Measurements from ENCODE around the gene TJP2.

Gene TJP2

DNA sequence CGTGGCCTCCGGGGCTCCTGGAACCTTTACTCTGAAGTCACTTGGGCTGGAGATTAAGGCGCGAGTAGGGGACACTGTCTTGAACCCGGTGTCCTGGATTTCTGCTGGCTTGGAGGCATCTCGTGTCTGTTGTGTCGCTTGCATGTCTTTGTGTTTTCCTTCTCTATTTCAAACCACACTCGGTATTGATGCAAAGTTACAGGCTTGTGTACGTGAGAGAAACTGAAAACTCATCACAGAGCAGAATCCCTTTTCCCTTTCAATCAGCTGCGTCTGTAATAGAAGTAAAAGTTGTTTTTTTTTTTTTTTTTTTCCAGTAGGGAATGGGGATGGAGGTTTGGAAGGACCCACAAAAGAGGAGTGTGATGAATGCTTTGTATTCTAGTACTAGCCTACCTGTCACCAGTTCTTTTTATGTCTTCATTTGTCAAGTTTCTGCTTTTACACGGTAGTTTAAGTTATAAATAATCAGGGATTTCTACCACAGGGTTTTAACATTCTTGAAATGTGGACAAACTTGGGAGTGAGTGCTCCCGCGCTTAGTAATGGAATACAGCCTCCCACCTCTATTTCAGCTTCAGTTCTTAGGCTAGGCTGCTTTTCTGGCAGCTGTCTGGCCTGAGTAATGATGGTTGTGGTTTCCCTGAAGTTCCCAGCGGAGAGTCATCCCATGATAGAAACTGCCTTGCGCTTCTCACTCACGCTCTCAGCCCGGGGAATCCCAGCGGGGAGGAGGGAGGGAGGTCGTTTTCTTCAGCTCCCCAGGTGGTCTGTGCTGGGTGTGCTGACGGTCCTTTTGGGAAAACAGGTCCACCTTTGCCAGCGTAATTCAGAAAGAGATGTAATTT, 763 bp downstream of the TJP2 start:
- Mint-ChIP-seq H3K4me1 (ENCODE audit: low read depth) (peaks cover 36% of the 10 kb centered on the region), H3K36me3 (ENCODE audit: low read depth) (no peaks in the 10 kb centered on the region), H3K27ac (peak overlapping the region; percentile 67), H3K9me3 (no peaks in the 10 kb centered on the region), H3K4me3 (peak overlapping the region; percentile 89), H3K27me3 (ENCODE audit: low read depth) (peaks cover 16% of the 10 kb centered on the region)

DNA sequence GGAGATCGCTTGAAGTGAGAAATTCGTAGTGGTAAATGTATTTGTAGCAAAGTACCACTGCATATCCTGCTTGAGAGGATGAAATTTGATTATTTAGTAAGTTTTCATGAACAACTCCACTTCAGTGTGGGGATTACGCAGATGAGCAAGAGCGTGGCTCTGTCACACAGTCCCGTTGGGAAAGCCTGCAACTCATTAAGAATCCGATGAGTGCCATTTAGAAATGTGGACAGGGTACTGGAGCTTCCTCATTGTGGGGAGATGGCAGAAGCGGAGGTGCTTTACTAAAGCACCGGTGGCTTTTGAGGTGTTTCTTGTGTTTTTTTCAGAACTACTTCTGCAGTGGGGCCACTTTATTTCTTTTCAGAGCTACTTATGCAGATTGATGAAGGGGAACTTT, 1.4 kb downstream of the TJP2 start:
- no peaks in the 10 kb centered on the region for H3K9me3 Mint-ChIP-seq

DNA sequence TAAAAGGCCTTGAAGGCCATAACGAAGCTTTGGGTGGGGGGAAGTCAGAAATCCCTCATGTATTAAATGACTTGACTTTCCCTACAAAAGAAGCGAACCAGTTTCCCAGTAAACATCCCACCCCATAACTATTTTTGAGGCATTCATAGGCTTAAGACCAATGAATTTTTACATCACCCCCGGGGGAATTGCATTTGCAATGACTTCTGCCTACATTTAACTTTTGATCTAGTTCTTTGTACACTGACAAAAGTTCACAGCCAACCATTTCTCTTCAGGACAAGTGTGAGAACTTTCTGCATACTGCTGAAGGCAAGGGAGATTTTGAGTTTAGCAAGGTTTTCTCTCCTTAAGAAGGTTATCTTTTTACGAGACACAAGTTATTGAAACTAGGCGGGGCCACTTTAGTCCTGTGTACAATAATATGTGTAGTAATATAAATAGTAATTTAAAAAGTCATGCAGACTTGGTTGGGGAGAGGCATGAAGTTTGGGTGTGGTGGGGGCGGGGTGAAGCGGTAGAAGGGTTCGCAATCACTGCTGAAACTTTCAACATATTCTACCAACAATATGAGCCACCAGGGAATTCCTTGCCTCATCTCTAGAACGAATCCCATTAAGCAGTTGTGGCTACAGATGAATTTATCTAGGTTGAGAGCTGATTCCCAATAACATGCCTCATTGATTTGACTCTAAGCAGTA, 2.5 kb downstream of the TJP2 start:
- Mint-ChIP-seq H3K4me3 (no peak overlapping the region), H3K27me3 (ENCODE audit: low read depth) (peaks cover 5% of the 10 kb centered on the region), H3K27ac (no peak overlapping the region), H3K4me1 (ENCODE audit: low read depth) (peaks cover 51% of the 10 kb centered on the region), H3K36me3 (ENCODE audit: low read depth) (no peaks in the 10 kb centered on the region), H3K9me3 (no peaks in the 10 kb centered on the region)

More for the DNA sequence above, 1.4 kb downstream of the TJP2 start:
- Mint-ChIP-seq H3K27me3 (ENCODE audit: low read depth) (peaks cover 16% of the 10 kb centered on the region), H3K4me1 (ENCODE audit: low read depth) (peaks cover 42% of the 10 kb centered on the region), H3K27ac (peak overlapping the region; percentile 10), H3K4me3 (peak overlapping the region; percentile 89), H3K36me3 (ENCODE audit: low read depth) (no peaks in the 10 kb centered on the region)

DNA sequence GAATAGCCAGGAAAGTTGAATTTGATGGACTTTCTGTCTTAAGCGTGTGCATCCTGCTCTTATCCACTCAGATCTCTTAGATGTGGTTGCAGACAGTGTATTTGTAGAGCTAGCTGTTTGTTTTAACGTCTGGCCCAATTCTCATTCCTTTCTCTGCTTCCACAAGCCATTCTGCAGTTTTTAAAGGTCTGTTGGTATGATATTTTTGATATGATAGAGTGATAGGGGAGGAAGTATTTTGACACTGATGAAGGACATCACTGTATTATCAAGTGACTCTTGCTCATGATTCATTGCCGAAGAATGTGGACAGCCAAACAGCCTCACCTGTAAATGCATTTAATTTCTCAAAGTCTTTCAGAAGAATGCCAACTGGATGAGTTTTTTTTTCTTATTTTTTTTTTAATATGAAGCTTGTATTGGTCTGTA, 4.5 kb downstream of the TJP2 start:
- no peaks in the 10 kb centered on the region for H3K9me3 Mint-ChIP-seq
- H3K4me1 Mint-ChIP-seq (ENCODE audit: low read depth) = peaks cover 54% of the 10 kb centered on the region
- H3K27ac Mint-ChIP-seq = peak overlapping the region; percentile 43
- no peak overlapping the region for H3K4me3 Mint-ChIP-seq
- H3K36me3 Mint-ChIP-seq (ENCODE audit: low read depth) = peaks cover 5% of the 10 kb centered on the region
- H3K27me3 Mint-ChIP-seq (ENCODE audit: low read depth) = peaks cover 5% of the 10 kb centered on the region

DNA sequence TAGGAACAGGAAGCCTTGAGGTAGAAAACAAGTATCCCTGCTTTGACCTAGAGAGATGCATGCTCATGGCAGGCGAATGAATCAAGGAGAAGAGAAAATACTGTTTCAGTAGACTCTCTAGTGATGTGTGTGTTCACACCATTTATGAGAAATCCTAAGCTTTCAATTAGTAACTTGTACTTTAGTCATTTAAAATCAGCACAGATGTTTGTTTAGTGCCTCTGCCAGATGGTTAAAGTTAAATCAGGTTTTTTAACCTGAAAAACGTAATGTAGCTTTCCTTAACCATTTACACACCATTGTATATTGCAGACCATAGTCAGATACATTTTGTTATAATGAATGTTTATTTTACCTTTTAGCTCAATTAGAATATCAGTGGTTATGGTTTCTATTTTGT, 5.0 kb downstream of the TJP2 start:
- Mint-ChIP-seq H3K27ac (no peak overlapping the region), H3K4me3 (no peak overlapping the region), H3K27me3 (ENCODE audit: low read depth) (peaks cover 5% of the 10 kb centered on the region), H3K36me3 (ENCODE audit: low read depth) (peaks cover 5% of the 10 kb centered on the region), H3K4me1 (ENCODE audit: low read depth) (peaks cover 54% of the 10 kb centered on the region), H3K9me3 (no peaks in the 10 kb centered on the region)

DNA sequence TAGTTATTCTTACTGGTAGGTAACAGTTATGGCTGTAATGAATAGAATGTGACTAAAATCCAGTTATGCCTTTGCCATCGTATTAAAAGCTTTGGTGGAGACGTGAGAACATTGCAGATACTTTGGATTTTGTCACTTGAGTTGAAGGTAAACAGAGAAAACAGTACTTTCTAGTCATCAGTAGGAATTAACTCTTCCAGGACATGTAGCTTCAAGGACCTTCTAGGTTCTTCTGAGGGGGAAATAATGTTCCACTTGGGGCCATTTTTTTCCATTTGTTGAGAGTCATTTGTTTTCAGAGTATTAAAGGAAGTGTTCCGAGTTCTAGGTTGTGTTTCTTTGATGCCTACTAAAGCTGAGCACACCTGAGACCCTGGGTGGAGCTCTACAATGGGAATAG, 6.1 kb downstream of the TJP2 start:
- H3K4me1 Mint-ChIP-seq (ENCODE audit: low read depth) = peaks cover 47% of the 10 kb centered on the region
- H3K27me3 Mint-ChIP-seq (ENCODE audit: low read depth) = no peaks in the 10 kb centered on the region
- H3K9me3 Mint-ChIP-seq = no peaks in the 10 kb centered on the region
- peak overlapping the region; percentile 13 for H3K4me3 Mint-ChIP-seq
- H3K36me3 Mint-ChIP-seq (ENCODE audit: low read depth) = peaks cover 5% of the 10 kb centered on the region
- H3K27ac Mint-ChIP-seq = peak overlapping the region; percentile 49

DNA sequence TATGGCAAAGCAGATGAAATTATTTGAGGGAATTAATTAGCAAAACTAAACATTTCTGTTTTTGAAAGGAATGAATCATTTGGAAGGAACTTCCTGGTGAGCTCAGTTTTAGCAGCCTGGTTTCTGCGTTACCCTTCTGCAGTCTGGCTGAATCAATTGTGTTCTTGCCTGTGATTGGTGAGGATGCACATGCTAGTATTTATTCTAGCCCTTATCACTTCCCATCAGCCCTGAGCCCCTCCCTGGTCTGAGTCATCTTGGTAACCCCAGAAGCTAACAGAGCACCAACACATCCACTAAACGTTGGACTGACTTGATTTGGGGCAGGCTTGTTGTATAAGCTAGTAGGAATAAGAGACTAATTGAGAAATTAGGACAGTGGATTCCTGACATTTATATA, 6.6 kb downstream of the TJP2 start:
- Mint-ChIP-seq H3K27ac (peak overlapping the region; percentile 49), H3K27me3 (ENCODE audit: low read depth) (no peaks in the 10 kb centered on the region), H3K36me3 (ENCODE audit: low read depth) (peaks cover 5% of the 10 kb centered on the region), H3K4me1 (ENCODE audit: low read depth) (peaks cover 43% of the 10 kb centered on the region), H3K9me3 (no peaks in the 10 kb centered on the region), H3K4me3 (peak overlapping the region; percentile 9)

DNA sequence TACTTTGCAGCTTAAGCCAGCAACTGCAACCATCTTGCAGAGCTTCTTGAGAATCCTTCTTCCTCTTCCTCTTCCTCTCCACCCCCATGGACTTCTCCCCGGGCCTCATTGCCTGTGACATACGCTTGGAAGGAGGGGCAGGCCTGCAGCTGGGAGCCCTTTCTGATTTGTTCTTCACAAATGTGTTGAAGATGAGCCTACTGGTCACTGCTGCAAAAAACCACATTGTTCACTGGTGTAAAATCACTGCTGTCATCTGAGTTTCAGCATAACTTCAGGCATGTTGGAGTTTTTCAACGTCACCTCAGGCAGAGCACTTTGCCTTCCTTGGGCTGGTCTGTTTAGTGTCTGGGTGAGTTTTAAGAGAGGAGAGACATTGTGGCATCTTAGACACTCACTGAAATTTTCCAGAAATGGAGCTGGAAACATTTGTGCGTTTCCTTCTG, 7.9 kb downstream of the TJP2 start:
- H3K36me3 Mint-ChIP-seq (ENCODE audit: low read depth) = peaks cover 5% of the 10 kb centered on the region
- H3K4me3 Mint-ChIP-seq = peak overlapping the region; percentile 27
- H3K4me1 Mint-ChIP-seq (ENCODE audit: low read depth) = peaks cover 37% of the 10 kb centered on the region
- H3K27ac Mint-ChIP-seq = peak overlapping the region; percentile 13
- no peaks in the 10 kb centered on the region for H3K9me3 Mint-ChIP-seq
- H3K27me3 Mint-ChIP-seq (ENCODE audit: low read depth) = no peaks in the 10 kb centered on the region

DNA sequence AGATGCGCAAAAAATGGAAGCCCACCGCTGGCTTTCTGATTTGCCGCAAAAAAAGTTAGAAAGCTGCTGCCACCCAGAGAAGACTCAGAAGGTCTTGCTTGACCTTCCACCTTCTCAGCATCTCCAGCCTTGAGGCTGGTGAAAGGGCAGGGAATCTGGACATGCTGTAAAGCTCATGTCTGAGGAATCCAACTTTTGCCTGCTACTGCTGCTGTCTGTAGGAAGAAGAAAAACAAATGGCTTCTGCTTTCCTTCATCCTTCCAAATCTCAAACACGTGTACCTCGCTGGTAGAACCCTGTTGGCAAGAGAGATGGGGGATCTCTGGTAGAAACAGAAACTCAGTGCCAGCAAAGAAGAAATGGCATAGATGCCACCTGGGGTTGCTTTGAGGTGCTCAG, 10.2 kb downstream of the TJP2 start:
- no peaks in the 10 kb centered on the region for H3K27me3 Mint-ChIP-seq (ENCODE audit: low read depth)
- peaks cover 8% of the 10 kb centered on the region for H3K36me3 Mint-ChIP-seq (ENCODE audit: low read depth)
- H3K27ac Mint-ChIP-seq = no peak overlapping the region
- H3K9me3 Mint-ChIP-seq = no peaks in the 10 kb centered on the region
- H3K4me3 Mint-ChIP-seq = no peak overlapping the region
- H3K4me1 Mint-ChIP-seq (ENCODE audit: low read depth) = peaks cover 36% of the 10 kb centered on the region

DNA sequence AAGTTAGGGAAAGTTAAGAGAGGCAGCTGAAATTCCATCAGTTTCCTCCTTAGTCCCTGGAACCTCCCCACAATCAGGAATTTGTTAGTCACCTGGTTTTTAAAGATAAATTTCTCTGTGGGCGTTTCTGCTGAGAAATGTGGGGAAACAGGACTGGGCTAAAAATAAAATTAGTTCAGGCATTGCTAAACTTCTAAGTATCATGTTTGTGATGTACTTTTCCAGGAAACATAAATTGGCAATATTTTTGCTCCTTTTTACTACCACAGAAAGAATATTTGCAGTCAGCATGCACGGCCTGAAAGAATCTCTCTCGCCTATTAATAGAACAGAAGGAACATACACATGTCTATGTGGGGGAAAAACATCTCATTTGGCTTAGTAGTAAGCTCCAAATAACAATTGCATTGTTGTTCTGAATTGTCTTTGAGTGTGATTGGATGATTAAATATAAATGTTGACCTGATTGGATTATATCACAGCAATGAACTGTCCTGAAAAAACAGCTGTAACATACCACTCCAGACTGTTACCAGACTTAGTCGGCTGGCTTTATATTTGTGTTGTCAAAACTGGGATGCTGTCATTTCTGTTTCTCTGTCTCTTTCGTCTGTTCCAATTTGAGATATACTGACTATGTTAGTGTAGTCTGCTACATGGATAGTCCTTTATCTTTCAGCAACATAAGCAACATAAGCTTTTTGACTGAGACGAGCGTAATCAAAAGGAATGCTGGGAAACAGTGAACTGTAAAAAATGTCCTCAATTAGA, 12.9 kb downstream of the TJP2 start:
- H3K9me3 Mint-ChIP-seq = no peaks in the 10 kb centered on the region
- H3K27me3 Mint-ChIP-seq (ENCODE audit: low read depth) = no peaks in the 10 kb centered on the region
- no peak overlapping the region for H3K4me3 Mint-ChIP-seq
- peaks cover 5% of the 10 kb centered on the region for H3K36me3 Mint-ChIP-seq (ENCODE audit: low read depth)
- peaks cover 28% of the 10 kb centered on the region for H3K4me1 Mint-ChIP-seq (ENCODE audit: low read depth)
- no peak overlapping the region for H3K27ac Mint-ChIP-seq

DNA sequence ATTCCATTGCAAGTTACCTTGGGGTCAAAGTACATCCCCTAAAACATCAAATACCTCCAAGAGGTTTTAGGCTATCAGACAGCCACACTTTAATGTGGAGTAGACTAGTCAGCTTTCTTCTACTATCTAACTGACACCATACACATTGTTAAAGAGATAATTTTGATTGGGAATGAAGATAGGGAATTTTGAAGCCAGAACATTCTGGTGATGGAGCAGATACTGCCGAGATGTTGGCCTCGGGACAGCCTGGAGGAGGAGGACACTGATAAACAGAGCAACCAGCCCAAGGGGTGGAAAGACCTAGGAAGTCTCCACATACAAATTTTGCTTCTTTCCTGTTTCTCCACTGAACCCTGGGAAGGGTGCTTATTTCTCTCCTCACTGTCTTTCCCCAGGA, 14.9 kb downstream of the TJP2 start:
- Mint-ChIP-seq H3K9me3 (no peaks in the 10 kb centered on the region), H3K4me1 (ENCODE audit: low read depth) (peaks cover 31% of the 10 kb centered on the region), H3K27me3 (ENCODE audit: low read depth) (no peaks in the 10 kb centered on the region), H3K36me3 (ENCODE audit: low read depth) (peaks cover 3% of the 10 kb centered on the region), H3K27ac (no peak overlapping the region), H3K4me3 (no peak overlapping the region)

DNA sequence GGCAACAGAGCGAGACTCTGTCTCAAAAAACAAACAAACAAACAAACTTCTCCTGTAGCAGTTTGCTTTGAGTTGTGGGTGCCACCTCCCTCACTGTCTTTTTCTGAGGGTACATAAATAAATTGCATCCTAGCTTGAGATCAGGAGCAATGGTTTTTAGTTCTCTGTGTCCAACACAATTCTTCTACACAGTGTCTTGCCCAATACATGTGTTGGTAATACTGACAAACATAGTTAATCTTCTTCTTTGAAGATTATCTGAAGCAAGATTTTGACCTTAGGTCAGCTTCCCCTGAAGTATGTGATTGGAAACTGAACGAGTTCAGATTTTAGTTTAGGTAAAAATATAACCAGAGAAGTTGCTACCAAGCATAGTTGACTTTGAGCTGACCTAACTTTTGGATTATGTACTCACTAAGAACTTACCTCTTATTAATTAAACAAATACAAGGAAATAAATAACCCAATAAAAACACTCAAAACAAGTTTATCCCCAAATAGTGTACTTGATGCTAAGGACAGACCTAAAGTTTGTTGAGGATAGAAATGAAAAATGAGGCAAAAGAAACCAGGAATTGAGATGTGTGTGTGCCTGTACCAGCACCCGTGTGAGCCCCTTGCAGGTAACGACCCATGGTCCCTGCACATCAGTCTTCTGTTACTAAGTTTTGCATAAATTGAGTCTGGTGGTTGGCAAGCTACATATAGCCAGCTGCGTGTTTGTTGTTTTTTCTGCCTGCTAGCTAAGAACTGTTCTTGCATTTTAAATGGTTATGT, 16.2 kb downstream of the TJP2 start:
- H3K27ac Mint-ChIP-seq = no peak overlapping the region
- H3K27me3 Mint-ChIP-seq (ENCODE audit: low read depth) = no peaks in the 10 kb centered on the region
- no peak overlapping the region for H3K4me3 Mint-ChIP-seq
- H3K36me3 Mint-ChIP-seq (ENCODE audit: low read depth) = peaks cover 3% of the 10 kb centered on the region
- H3K4me1 Mint-ChIP-seq (ENCODE audit: low read depth) = peaks cover 31% of the 10 kb centered on the region
- H3K9me3 Mint-ChIP-seq = no peaks in the 10 kb centered on the region

DNA sequence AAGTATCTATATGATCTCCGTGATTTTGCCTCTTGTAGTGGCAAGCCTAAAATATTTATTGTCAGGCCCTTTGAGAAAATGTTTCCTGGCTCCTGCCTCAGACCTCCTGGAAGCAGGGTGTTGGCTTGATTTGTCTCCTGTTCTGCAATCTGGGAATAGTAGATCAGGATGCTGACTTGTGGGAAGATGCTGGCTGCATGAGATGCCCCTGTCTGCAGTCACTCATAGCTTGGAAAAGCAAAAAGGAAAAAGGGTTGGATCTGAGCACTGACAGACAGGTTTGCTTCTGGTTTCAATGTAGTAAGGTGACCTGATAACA, 16.7 kb downstream of the TJP2 start:
- Mint-ChIP-seq H3K27me3 (ENCODE audit: low read depth) (no peaks in the 10 kb centered on the region), H3K9me3 (no peaks in the 10 kb centered on the region), H3K27ac (no peak overlapping the region), H3K4me1 (ENCODE audit: low read depth) (peaks cover 31% of the 10 kb centered on the region), H3K36me3 (ENCODE audit: low read depth) (peaks cover 3% of the 10 kb centered on the region), H3K4me3 (no peak overlapping the region)

DNA sequence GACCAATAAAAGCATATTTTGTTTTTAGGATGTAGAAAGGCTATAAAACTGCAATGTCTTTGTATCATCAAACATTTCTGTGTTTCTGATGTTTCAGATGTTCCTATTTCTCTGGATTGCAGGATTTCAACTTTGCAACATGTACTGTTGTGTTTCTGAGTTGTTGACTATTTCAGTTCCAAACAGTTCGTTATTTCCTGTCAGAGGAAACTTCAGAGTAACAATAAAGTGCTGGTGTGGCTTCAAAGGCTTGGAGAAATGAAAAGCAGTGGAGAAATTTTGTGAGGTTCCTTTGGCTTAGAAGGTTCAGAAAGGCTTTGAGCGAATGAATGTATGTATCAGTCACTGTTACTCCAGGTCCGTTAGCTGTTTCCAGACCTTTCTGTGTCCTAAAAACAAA, 17.2 kb downstream of the TJP2 start:
- H3K27ac Mint-ChIP-seq = no peak overlapping the region
- no peak overlapping the region for H3K4me3 Mint-ChIP-seq
- no peaks in the 10 kb centered on the region for H3K27me3 Mint-ChIP-seq (ENCODE audit: low read depth)
- H3K36me3 Mint-ChIP-seq (ENCODE audit: low read depth) = peaks cover 3% of the 10 kb centered on the region
- peaks cover 28% of the 10 kb centered on the region for H3K4me1 Mint-ChIP-seq (ENCODE audit: low read depth)
- H3K9me3 Mint-ChIP-seq = no peaks in the 10 kb centered on the region

Data from T-helper 1 cell treated with Interleukin-12 subunit alpha and Interleukin-12 subunit beta and Interleukin-4 antibody, amounts not matched to agents 30 μg/mL and 1 μg/mL, for 36 hours (primary cell).